GM12874 (cell line): ENCODE data around the gene DEDD.

ENCODE experiments used
- CTCF ChIP-seq: IDR thresholded peaks from 2 replicates; pipeline ENCODE4 v1.5.1; 2011; ENCODE audit warnings: low read depth, mild to moderate bottlenecking, control low read depth, low read length, moderate library complexity; ENCODE audit not compliant: insufficient read depth

DEDD gene

GRCh38 chr1:161088587-161089110 is 43.8 kb downstream of the DEDD start:
- TF ChIP-seq CTCF, result no peak

- no peak for TF ChIP-seq CTCF
Observed at GRCh38 chr1:161086457-161086856, 46.0 kb downstream of the DEDD start.

- TF ChIP-seq CTCF, result no peak
Observed at GRCh38 chr1:161085165-161085564, 47.3 kb downstream of the DEDD start.

- no peak for TF ChIP-seq CTCF
Observed at GRCh38 chr1:161084597-161084988, 47.9 kb downstream of the DEDD start.

GRCh38 chr1:161083748-161084596 is 48.5 kb downstream of the DEDD start:
- no peak for TF ChIP-seq CTCF

- no peak for TF ChIP-seq CTCF
Observed at GRCh38 chr1:161082996-161083747, 49.3 kb downstream of the DEDD start.

GRCh38 chr1:161082483-161082882 is 50.0 kb downstream of the DEDD start:
- TF ChIP-seq CTCF, result no peak
